NCI-H1048 (cell line): ENCODE data around the gene PTPN3.

Experiments used
- DNase-seq: peaks from one replicate; lab custom pipeline; 2025; lab: John Stamatoyannopoulos, UW

The PTPN3 gene

DNA sequence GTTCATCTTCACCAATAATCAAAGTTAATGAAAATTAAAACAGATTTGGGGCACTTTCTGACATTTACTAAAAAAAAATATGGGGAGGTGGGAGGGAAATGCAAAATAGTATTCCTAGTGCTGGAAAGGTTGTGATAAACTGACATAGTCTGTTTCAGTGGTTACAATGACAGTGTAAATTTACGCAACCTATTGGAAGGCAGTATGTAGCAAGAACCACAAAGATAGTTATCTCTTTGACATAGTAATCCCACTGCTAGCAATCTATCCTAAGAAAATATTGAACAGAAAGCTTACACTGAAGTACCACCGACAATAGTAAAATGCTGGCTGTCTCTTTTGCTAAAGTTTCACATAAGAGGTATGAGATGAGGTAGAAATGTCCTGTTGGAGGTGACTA lies 162.2 kb downstream of the PTPN3 start:
- no peak for DNase-seq

DNA sequence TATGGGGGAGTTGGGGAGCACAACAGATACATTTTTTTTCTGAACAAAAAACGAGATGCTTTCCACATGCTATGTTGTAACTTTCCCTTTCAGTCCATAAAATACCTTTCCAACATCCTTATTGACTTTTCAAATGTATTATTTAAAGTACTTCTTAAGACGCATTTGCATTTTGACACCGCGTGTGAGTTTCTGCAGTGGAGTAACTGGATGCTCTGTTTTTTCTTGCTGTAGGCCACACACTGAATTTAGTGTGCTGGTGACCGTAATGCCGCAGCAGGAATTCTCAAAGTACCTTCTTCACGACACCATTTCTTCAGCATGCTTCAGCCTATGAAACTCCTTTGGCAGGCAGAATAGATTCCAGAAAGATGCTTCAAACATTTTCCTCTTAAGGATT lies 163.0 kb downstream of the PTPN3 start:
- no peak for DNase-seq

DNA sequence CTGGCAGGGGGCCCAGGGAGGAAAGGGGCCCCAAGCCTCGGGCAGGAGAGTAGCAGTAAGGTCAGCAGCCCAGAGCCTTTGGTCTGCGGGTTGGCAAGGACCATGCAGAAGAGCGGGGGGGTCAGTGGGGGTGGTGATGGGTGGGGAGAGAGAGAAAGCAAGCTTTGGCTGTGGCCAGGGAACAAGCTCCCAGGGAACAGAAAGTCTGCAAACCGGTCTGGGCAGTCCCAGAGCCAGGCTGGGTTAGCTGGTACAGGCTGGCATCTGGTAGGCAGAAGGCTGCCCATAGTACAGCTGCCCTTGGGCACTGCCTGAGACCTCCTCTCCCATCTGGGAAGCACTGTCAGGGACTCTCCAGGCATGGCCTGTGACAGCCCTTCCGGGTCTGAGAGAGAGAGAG lies 166.8 kb downstream of the PTPN3 start:
- no peak for DNase-seq

DNA sequence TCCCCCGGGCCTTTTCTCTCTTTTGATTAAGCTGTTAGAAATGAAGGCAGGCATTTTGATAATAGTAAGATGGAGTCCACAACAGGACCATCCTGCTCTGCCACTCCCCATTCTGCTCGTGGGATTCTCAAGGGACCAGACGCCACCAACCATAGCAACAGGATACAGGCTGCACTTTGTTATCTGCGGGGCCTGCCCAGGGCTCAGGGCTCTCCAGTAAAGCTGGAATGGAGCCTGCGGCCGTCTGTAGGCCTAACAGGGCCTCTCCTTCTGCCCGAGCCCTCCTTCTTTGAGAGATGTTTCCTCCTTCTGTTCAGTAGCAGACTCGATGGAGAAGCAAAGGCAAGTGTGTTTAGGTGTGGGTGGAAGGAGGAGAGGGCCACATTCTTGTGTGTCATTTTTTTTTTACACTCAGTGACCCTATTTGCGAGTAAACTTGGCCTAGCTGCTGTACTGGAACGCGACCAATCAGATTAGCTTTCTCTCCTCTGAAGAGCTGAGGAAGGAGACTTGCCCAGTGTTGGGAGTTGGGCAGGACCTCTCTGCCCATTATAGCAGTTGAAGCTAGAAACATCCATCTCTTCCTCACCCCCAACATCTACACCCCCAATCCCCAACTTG lies 168.4 kb downstream of the PTPN3 start:
- no peak for DNase-seq

DNA sequence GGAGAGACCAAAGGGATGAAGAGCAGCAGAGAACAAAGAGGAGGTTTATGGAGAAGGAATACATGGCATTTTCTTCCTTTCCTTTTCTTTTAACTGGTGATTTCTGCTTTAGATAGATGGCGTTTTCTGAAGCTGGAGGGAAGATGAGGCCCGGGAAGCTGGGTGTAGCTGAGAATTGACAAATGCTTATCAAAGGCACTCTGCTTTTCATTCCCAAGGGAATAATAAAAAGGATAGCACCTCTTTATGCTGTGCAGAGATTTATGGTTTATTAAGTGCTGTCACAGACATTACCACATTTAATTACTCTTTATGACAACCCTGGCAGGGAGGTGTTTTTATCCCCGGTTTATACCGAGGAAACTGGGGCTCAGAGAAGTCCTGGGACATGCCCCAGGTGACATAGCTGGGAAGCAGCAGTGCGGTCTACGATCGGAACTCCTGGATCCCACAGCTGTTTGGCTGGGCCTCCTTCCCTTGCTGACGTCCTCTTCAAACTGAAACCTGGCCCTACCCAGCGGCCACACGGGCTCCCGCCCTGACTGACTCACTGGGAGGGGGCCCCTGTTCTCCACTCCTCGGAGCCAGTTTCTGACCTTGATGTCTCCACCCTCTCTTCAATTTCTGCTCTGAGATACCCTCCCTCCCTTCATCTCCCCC lies 169.0 kb downstream of the PTPN3 start:
- DNase-seq: no peak
